Endothelial cell of hepatic sinusoid (primary cell): ENCODE data around the gene SMIM13.

ENCODE experiments used
- in situ Hi-C: cut with HindIII; loops from 2 replicates; pipeline ENCODE4 v1.10.0; 2017; ENCODE audit warnings: low sequenced_read_pairs

The SMIM13 gene

DNA sequence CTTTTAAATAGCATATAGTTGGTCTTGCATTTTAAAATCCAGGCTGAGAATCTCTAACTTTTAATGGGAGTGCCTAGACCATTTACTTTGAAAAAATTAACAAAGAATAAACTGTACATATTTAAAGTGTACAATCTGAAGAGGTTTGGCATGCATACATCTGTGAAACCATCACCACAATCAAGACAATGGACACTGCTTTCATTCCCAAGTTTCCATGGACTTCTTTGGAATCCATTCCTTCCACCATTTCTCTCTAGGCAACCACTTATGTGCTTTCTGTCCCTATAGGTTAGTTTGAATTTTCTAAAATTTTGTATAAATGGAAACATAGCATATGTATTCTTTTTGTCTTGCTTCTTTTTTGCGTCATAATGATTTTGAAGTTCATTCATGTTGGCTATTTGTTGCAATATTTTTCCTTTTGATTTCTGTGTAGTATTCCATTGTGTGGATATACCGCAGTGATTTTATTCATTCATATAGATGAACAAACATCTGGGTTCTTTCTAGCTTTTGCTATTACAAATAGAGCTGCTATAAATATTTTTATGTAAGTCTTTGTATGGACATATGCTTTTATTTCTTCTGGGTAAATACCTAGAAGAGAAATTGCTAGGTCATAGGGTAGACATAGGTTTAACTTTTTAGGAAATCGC is 88.0 kb downstream of the SMIM13 start:
- in situ Hi-C loops = no loop called here

- in situ Hi-C loops = no loop called here
Measured at GRCh38 chr6:11183761-11184362, 90.2 kb downstream of the SMIM13 start.

- in situ Hi-C loops = no loop called here
Measured at GRCh38 chr6:11185204-11185842, 91.7 kb downstream of the SMIM13 start.

DNA sequence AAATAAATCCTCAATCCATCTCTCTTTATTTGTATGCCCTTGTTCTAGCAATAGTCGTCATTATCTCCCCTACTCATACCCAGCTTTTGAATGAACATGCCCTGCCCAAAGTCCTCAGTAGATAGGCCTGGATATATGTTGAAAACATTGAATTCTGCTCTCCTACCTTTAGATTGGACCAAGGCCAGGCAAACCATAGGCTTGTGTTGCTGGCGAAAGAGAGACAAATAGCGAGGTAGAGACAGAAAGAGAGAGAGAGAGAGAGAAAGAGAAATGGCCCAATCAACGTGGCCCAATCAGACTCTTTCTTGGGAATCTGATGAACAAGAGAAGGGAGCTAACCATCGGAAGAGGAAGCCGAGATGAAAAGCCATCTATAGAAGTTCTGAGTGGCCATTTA is 93.7 kb downstream of the SMIM13 start:
- in situ Hi-C loops = no loop called here
